HG02588 (cell line): ENCODE data around the gene EP400.
"Not testable (repeated sequence)": the region's sequence is repeated elsewhere in the genome, so short reads cannot be mapped to it uniquely, and the experiment has no call there.

ENCODE experiments used
- ATAC-seq: cut with Tn5 transposase; IDR thresholded peaks from one replicate; pipeline ENCODE4 v1.9.1; 2021; ENCODE audit warnings: mild to moderate bottlenecking, moderate library complexity; ENCODE audit not compliant: unreplicated experiment

The EP400 gene

DNA sequence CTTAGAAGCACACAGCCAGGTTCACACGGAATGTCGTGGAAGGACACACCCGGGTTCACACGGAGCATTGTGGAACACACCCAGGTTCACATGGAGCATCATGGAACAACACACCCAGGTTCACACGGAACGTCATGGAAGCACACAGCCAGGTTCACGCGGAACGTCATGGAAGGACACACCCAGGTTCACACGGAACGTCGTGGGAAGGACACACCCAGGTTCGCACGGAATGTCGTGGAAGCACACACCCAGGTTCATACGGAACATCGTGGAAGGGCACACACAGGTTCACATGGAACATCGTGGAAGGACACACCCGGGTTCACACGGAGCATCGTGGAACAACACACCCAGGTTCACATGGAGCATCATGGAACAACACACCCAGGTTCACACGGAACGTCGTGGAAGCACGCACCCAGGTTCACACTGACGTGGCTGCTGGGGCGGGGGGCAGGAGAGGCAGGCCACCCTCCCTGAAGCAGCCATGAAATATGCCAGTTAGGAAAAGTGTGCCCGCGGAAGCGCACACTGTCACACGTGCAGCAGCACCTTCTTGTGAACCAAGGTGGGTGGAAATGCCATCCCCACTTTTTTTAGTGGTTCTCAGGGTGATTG, 86.4 kb downstream of the EP400 start:
- no peak for ATAC-seq

DNA sequence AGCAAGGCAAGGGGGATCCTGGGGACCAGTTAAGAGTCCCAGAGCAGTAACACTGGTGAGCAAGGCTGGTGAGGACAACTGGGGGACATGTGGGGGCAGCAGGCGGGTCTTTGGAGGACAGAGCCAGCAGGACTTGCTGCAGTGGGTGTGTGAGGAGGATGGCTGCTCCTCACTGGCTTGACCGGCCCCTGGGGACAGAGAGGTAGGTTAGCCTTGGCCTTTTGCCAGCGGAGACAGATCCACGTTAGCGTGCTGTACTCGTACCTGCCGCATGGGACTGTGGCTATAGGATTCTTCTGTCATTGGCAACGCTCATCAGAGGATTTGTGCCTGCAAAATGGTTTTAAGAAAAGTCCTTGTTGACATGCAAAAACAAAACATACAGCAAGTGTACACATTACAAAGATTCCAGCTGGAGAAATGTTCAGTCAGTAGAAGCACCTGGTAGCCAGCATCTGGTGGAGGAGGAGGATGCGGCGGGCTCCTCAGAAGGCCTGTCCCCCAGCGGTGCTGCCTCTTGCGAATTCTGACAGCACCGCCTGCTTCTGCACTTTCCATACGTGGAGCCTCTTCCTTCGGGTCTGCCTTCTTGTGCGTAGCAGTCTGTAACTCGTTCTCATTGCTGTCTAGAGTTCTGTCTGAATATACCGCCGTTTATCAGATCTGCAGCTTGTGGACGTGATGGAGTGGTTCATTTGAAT, 91.3 kb downstream of the EP400 start:
- ATAC-seq: no peak

DNA sequence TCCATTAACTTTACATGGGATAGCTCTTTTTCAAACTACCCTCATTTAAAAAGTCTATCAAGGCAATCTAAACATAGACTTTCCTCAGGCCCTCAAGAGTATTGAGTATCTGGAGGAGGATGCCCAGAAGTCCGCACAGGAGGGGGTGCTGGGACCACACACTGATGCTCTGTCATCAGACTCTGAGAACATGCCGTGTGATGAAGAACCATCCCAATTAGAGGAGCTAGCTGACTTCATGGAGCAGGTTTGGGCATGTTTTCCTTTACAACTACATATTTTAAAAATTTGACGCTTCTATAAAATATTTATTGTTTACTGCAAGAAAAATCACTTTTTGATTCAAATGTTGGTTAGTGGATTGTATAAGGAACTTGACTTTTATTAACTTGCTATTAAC, 93.5 kb downstream of the EP400 start:
- ATAC-seq: no peak

- ATAC-seq: no peak
Observed at GRCh38 chr12:132043770-132044467, 94.2 kb downstream of the EP400 start.

DNA sequence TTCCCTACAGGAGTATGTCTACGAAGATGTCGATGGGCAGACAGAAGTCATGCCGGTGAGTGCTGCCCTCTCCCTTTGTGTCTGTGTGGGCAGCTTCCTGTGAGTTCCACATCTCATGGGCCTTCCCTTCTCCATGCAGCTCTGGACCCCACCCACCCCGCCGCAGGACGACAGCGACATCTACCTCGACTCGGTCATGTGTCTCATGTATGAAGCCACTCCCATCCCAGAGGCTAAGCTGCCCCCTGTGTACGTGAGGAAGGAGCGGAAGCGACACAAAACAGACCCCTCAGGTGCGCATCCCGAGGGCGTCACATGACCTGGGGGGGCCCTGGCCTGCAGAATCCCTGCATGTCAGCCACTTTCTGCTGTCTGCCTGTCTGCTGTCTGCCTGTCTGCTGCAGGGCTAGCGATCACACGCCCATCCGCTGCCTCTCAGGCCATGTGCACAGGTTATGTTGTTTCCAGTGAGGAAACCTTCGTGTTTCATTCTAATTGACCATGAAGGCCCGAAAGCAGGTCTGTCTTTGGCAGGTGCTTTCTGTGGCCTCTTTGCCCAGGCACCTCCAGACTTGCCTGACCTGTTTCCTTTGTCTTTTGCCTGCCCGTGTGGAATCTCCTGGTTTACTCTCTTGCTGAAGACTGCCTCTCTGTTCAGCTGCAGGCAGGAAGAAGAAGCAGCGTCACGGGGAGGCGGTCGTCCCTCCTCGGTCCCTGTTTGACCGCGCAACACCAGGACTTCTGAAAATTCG, 95.1 kb downstream of the EP400 start:
- ATAC-seq: no peak

GRCh38 chr12:132045751-132046150, 96.0 kb downstream of the EP400 start:
- no peak for ATAC-seq

GRCh38 chr12:132046561-132046960, 96.8 kb downstream of the EP400 start:
- ATAC-seq: no peak

GRCh38 chr12:132047630-132048029, 97.9 kb downstream of the EP400 start:
- not testable (repeated sequence) for ATAC-seq

- ATAC-seq: no peak
Observed at GRCh38 chr12:132049442-132049841, 99.7 kb downstream of the EP400 start.

GRCh38 chr12:132049876-132050275, 100.1 kb downstream of the EP400 start:
- ATAC-seq: no peak

GRCh38 chr12:132051718-132052117, 102.0 kb downstream of the EP400 start:
- ATAC-seq: not testable (repeated sequence)

DNA sequence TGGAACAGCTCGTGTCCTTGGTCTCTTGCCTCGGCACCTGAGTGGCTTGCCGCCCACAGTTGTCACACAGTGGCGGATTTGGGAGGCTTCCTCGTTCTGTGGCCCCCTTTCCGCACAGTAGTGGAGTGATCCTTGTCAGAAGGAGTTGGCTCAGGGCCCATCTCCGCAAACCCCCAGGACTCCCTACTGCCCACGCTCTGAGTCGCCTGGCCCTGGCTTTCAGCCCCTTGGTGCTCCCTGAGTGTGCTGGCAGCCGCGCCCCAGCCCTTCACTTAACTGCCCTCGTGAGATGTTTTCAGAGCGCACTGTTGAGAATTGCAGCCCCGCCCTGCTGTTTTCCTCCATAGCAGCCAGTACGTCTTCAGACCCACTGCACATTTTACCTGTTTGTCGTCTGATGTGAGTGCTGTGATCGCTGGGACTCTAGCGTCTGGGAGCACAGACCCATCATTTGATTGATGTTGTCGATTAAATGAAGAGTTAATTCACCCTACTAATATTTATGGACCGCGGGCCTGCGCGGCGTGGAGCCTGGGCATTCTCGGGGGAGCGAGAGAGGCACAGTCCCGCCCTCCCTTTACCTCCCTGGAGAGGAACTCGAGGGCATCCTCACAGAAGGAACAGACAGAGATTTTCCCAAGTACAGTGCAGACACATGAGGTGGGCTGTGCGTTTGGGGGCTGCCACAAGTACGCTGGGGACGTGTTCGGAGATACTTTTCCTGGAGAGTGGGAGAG, 102.6 kb downstream of the EP400 start:
- no peak for ATAC-seq

GRCh38 chr12:132053338-132054330, 103.9 kb downstream of the EP400 start:
- no peak for ATAC-seq

DNA sequence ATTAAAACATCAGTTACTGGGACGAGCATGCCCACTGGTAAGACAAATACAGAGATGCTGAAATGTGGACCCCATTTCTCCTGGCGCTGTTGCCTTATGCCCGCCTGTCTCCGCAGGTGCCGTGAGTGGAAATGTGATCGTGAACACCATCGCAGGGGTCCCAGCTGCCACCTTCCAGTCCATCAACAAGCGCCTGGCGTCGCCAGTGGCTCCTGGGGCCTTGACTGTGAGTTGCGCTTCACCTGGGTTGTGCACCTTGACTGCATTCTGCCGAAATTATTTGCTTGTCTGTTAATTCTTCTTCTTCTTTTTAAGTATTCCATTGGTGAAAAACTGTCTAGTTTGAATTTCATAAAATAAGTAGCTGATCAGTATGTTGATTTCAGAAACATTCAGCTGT, 105.2 kb downstream of the EP400 start:
- no peak for ATAC-seq

DNA sequence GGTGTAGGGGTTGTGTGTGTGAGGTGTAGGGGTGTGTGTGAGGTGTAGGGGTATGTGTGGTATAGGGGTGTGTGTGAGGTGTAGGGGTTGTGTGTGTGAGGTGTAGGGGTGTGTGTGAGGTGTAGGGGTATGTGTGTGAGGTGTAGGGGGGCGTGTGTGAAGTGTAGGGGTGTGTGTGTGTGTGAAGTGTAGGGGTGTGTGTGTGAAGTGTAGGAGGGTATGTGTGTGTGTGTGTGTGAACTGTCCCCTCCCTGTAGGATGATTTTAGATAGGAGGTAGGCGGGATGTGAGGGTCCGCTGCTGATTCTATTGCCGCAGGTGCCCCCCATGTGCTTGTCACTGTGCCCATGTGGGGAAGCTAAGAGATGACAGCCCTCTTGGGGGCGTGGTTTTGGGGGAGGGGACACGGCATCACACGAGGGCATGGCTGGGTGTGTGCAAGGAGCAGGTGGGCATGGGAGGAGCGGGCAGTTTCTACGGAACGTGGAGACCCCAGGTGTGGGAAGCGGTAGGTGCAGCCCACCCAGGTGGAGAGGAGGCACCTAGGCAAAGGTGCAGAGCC, 105.9 kb downstream of the EP400 start:
- no peak for ATAC-seq

- ATAC-seq: no peak
Observed at GRCh38 chr12:132056320-132056719, 106.6 kb downstream of the EP400 start.

DNA sequence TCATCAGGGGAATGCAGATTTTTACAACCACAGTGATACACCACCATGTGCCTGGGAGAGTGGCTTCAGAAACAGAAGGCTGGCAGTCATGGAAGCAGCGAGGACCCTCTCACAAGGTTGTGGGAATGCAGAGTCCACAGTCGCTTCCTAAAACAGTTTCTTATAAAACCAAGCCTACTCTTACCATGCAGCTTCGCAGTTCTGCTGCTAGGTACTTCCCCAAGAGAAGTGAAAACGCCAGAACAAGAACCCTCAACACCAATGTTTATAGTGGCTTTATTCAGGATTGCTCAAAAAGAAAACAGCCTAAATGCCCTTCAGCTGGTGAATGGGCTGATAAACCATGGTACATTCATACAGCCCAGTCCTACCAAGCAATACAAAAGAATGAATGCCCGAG, 107.2 kb downstream of the EP400 start:
- no peak for ATAC-seq

DNA sequence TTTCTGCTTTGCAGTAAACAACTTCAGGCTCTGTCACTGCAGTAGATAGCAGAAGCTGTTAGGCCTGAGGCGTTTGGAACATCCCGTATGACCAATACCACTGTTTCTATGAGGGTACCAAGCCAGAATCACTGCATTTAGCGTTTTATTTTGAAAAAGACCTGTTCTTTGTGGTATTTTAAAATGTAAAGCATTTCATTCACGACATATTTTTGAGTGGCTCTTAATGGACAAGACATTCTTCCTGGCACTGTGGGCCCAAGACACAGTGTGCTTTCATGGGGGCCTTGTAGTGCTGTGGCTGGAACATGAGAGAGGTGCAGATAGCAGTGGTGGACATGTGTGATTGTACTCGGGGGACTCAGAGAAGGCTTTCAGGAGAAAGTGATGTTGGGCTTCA, 107.9 kb downstream of the EP400 start:
- no peak for ATAC-seq

DNA sequence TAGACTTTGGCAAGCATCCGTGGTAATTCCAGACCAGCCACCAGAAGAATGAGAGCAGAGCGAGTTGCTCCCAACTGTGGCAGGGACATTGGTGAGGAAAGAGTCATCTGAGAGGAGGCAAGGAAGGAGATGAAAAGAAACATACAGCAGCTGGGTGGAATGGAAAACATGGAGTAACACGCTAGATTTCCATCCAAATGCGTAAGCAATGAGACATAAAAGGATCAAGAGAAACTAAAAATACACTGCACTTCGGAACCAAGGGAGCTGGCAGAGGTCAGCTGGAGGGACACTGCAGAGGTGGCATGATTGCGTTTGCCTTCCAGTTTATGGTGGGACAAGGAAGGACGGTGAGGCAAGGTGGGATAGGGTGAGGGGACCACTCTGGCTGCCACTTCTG, 111.5 kb downstream of the EP400 start:
- ATAC-seq: no peak
